Measurements from ENCODE around the gene BRWD1. TPM values are rescaled to one million over a fixed set of nuclear protein-coding genes. Genes with fewer than 3 reads are reported as not detected.

Gene BRWD1
- total and polyA plus RNA-seq, 2 of the 13 experiments (the other 11 are each of a cell fraction or from before 2014, with no cell fraction given) = 13.9 to 28.0 TPM

DNA sequence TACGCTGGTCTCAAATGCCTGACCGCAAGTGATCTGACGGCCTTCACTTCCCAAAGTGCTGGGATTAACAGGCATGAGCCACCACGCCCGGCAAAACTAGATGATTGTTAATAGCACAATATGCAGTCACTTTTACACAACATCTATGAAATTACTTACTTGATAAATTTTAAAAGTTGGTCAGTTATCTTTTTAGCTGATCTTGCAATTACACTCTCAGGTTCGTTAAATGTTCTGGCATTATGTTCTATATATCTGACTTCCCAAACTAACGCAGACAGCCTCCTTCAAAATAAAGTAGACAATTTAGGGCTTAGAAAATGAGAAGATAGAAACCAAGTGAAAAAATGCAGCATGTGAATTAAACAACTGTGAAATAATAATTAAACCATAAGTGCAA lies 98.4 kb downstream of the BRWD1 start:
- Histone ChIP-seq H3K4me2 (ENCODE audit: low read depth, low read length) (no peak overlapping the region), H3K9ac (ENCODE audit: insufficient read depth, low read depth, low read length) (no peak overlapping the region), H3K36me3 (replicated peaks in 1 of 2; ENCODE audit: control insufficient read depth in 1 of 2, insufficient read depth in 2 of 2, low read length in 2 of 2) (peaks cover 4 to 45% of the 10 kb centered on the region in 2 experiments), H2AFZ (ENCODE audit: low read length) (no peak overlapping the region), H3K27ac (ENCODE audit: extremely low read length, insufficient read depth, low read length) (no peak overlapping the region), H3K27me3 (ENCODE audit: control insufficient read depth in 1 of 2, insufficient read depth in 2 of 2, low read length in 2 of 2) (no peaks in the 10 kb centered on the region), H3K79me2 (ENCODE audit: insufficient read depth, low read length) (no peaks in the 10 kb centered on the region), H3K9me3 (ENCODE audit: low read length) (no peaks in the 10 kb centered on the region), H3K4me3 (replicated peaks in 1 of 3; ENCODE audit: insufficient read depth in 1 of 3, low read depth in 2 of 3, low read length in 3 of 3) (no peak overlapping the region), H3K4me1 (ENCODE audit: insufficient read depth, low read length) (no peaks in the 10 kb centered on the region), H4K20me1 (ENCODE audit: insufficient read depth, low read length) (no peaks in the 10 kb centered on the region)
- ChIA-PET POLR2A (no interaction called here), CTCF (ENCODE audit: low intra/inter-chr PET ratio, low total read pairs) (no interaction called here)
- intact Hi-C loops (cut with micrococcal nuclease; ENCODE audit: unreplicated experiment) (no loop called here), in situ Hi-C loops (cut with HindIII; ENCODE audit: extremely low pct_ligation_motif_present, low pct_unique_long_range_greater_than_20kb) (no loop called here)
- DNase-seq (ENCODE audit: low spot score) (no peak), FAIRE-seq (no peak), ATAC-seq (no peak)
- WGBS (ENCODE audit: low lambda C conversion rate) = 99% methylated on average over 7 of the region's 7 CpGs
- no peak for TF ChIP-seq ELF1 (CRISPR knock-in tag; IDR thresholded peaks at IDR 0.05)
- no peak for TF ChIP-seq NAIF1 (CRISPR knock-in tag; IDR thresholded peaks at IDR 0.05; ENCODE audit: borderline replicate concordance)
- TF ChIP-seq, protein P1, sequence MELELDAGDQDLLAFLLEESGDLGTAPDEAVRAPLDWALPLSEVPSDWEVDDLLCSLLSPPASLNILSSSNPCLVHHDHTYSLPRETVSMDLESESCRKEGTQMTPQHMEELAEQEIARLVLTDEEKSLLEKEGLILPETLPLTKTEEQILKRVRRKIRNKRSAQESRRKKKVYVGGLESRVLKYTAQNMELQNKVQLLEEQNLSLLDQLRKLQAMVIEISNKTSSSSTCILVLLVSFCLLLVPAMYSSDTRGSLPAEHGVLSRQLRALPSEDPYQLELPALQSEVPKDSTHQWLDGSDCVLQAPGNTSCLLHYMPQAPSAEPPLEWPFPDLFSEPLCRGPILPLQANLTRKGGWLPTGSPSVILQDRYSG (CRISPR knock-in tag; IDR thresholded peaks at IDR 0.05) = no peak
- TF ChIP-seq ZNF556 (CRISPR knock-in tag; IDR thresholded peaks at IDR 0.05; ENCODE audit: borderline replicate concordance) = no peak
- TF ChIP-seq MEIS1 (CRISPR knock-in tag; IDR thresholded peaks at IDR 0.05; ENCODE audit: borderline replicate concordance) = no peak
- TF ChIP-seq ZNF558 (CRISPR knock-in tag; IDR thresholded peaks at IDR 0.05; ENCODE audit: borderline replicate concordance) = no peak
- TF ChIP-seq, protein P2, sequence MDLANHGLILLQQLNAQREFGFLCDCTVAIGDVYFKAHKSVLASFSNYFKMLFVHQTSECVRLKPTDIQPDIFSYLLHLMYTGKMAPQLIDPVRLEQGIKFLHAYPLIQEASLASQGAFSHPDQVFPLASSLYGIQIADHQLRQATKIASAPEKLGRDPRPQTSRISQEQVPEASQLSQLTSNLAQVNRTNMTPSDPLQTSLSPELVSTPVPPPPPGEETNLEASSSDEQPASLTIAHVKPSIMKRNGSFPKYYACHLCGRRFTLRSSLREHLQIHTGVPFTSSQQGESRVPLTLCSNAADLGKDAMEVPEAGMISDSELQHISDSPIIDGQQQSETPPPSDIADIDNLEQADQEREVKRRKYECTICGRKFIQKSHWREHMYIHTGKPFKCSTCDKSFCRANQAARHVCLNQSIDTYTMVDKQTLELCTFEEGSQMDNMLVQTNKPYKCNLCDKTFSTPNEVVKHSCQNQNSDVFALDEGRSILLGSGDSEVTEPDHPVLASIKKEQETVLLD (CRISPR knock-in tag; IDR thresholded peaks at IDR 0.05; ENCODE audit: low read depth) = no peak
- TF ChIP-seq MAFK (conservative IDR thresholded peaks at IDR 0.05 in 1 of 2, IDR thresholded peaks at IDR 0.05 in 1 of 2; ENCODE audit: low read length in 2 of 2) = peak; percentile 84 to 95
- peak; percentile 92 for TF ChIP-seq MAFF (IDR thresholded peaks at IDR 0.05; ENCODE audit: low read depth, low read length)
- BruUV-seq (replicated peaks) = no TSS peak
